SKM-1 (cell line): ENCODE measurements around the gene GULP1.
"Not testable (repeated sequence)": the region's sequence is repeated elsewhere in the genome, so short reads cannot be mapped to it uniquely, and the experiment has no call there.

ENCODE experiments used
- DNase-seq: peaks from one replicate; lab custom pipeline; 2025; ENCODE audit not compliant: unreplicated experiment; lab: John Stamatoyannopoulos, UW

The GULP1 gene

GRCh38 chr2:188291617-188292347 lies at the start of gene GULP1:
TSS of gene GULP1 (plus strand) at chr2:188291874. CDS start at chr2:188477703, 185,829 bp downstream.
- DNase-seq: peak; percentile 17

DNA sequence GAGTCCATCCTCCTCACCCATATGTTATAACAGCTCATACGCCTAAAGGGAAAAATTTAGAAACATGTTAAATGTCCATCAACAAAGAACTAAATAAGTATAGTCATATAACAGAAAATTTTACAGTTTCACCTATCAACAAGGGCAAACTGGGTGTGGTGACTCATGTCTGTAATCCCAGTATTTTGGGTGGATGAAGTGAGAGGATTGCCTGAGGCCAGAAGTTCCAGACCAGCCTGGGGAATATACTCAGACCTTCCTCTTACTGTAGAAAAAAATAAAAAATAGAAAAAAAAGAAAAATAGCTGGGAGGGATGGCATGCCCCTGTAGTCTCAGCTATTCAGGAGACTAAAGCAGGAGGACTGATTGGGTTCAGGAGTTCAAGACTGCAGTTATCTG lies 48.3 kb upstream of the GULP1 start:
- no peak for DNase-seq

- no peak for DNase-seq
Observed at GRCh38 chr2:188244383-188244782, 47.3 kb upstream of the GULP1 start.

GRCh38 chr2:188245230-188245629 lies 46.4 kb upstream of the GULP1 start:
- no peak for DNase-seq

DNA sequence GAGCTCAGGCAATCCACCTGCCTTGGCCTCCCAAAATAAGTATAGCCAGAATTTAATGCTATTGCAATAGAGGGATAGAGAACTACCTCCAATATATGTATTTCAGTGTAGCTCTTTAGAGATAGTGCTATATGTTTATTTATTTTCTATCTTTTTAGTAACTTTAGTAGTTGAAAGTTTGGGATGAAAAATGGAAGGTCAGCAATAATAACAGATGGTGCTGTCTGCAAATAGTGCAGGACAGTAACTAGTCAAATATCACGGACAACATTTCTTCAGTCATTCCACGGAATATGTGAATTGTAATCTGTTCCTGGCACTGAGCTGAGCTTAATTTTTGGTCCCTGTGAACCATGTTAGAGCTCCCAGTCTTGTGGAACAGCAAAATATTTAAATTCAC lies 43.2 kb upstream of the GULP1 start:
- DNase-seq: no peak

- DNase-seq: no peak
Observed at GRCh38 chr2:188251034-188251433, 40.6 kb upstream of the GULP1 start.

- no peak for DNase-seq
Observed at GRCh38 chr2:188256420-188256819, 35.3 kb upstream of the GULP1 start.

DNA sequence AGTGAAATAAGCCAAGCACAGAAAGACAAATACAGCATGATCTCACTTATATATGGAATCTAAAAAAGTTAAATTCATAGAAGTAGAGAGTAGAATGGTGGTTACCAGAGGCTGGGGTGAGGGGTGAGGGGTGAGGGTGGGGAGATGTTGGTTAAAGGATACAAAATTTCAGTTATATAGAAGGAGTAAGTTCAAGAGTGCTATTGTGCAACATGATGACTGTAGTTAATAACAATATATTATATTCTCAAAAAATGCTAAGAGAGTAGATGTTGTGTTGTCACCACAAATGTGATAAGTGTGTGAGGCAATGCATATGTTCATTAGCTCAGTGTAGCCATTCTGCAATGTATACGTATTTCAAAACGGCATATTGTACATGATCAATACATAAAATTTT lies 26.4 kb upstream of the GULP1 start:
- no peak for DNase-seq

- DNase-seq: no peak
Observed at GRCh38 chr2:188267776-188268175, 23.9 kb upstream of the GULP1 start.

DNA sequence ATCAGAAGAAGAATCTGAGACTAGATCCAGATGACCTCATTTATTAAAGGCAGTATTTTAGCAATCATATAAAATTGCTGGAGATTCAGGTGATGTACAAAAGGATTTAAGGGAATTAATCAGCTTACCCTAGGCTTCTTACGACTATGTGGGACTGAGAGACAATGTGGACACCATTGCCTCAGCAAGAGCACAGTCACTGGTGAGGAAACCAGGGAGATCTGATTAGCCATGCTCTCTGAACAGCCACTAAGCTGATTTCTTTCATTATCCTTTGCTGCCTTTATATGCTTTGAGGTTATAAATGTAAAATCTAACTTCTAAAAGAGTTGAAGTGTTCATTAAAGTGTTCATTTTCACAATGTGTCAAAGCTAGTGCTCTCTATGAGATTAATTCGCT lies 22.7 kb upstream of the GULP1 start:
- DNase-seq: no peak

DNA sequence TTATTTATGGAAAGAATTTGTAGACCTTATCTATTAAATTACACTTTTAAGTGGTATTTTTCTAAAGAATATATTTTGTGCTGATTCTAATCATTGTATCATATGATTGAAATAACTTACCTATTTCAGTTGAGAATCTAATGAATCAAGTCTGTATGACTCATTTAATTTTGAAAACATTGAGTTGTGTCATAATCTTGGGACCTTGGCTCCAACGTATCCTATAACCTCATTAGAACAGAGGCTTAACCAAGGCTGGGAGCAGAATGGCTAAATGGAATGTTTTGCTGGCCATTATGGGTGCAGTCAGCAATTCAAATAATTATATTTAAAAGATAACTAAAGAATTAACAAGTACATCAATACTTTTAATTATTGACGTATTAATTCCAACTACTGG lies 19.6 kb upstream of the GULP1 start:
- no peak for DNase-seq

DNA sequence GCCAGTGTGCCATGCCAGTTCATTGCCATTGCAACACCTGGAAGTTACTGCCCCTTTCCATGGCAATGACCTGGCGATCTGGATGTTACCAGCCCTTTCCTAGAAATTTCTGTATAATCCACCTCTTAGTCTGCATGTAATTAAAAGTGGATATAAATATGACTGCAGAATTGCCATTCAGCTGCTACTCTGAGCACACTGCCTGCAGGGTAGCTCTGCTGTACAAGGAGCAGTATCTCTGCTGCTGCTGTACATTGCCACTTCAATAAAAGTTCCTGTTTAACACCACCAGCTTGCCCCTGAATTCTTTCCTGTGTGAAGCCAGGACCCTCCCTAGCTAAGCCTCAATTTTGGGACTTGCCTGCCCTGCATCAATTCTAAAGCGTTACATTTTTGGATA lies 17.4 kb upstream of the GULP1 start:
- no peak for DNase-seq

DNA sequence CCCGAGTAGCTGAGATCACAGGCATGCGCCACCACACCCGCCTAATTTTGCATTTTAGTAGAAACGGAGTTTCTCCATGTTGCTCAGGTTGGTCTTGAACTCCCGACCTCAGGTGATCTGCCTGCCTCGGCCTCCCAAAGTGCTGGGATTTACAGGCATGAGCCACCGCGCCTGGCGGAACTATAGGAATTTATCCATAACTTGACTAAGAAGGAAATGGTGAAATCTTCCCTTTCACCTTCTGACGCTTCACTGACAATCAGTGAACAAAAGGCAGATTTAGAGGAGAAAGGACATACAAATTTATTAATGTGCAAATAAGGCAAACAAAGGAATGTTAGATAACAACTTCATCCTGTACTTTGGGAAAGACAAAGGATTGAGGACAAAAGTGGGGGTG lies 15.4 kb upstream of the GULP1 start:
- no peak for DNase-seq

- DNase-seq: no peak
Observed at GRCh38 chr2:188277786-188278185, 13.9 kb upstream of the GULP1 start.

- DNase-seq: no peak
Observed at GRCh38 chr2:188278388-188279092, 13.1 kb upstream of the GULP1 start.

GRCh38 chr2:188279093-188279445 lies 12.6 kb upstream of the GULP1 start:
- no peak for DNase-seq

GRCh38 chr2:188280811-188281222 lies 10.9 kb upstream of the GULP1 start:
- DNase-seq: no peak

GRCh38 chr2:188282907-188283306 lies 8.8 kb upstream of the GULP1 start:
- DNase-seq: no peak

DNA sequence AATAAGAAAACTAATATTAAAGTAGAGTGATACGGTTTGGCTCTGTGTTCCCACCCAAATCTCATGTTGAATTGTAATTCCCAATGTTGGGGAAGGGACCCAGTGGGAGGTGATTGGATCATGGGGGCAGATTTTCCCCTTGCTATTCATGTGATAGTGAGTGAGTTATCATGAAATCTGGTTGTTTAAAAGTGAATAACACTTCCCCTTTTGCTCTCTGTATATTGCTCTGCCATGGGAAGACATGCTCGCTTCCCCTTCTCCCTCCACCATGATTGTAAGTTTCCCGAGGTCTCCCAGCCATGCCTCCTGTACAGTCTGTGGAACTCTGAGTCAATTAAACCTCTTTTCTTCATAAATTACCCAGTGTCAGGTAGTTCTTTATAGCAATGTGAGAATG lies 7.4 kb upstream of the GULP1 start:
- DNase-seq: not testable (repeated sequence)

- DNase-seq: no peak
Observed at GRCh38 chr2:188285049-188285448, 6.6 kb upstream of the GULP1 start.

- no peak for DNase-seq
Observed at GRCh38 chr2:188285774-188286173, 5.9 kb upstream of the GULP1 start.

DNA sequence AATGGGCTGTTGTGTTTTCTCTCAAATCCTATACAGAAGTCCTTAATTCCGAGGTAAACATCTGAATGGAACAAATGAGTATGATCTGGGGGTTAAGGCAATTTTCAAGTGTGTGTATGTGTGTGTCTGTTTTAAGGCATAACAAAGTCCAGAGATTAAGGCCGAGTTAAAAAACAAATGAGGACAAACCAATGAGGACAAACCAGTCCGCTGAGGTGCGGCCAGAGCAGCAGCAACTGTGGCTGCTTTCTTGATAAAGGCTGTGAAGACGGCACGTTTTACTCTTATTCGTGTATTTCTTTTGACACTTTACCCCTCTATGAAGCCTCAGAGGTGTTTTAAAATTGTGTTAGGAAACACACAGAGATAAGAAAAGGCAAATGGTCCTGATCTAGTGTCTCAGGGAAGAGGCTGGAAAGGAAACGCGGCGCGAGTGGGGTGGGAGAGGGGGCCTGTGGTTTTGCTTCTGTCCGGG lies 495 bp upstream of the GULP1 start:
- no peak for DNase-seq
